SK-N-SH (cell line): ENCODE data around the gene UBE2E1. TPM values are rescaled to one million over a fixed set of nuclear protein-coding genes. Genes with fewer than 3 reads are reported as not detected.
"Not testable (repeated sequence)": the region's sequence is repeated elsewhere in the genome, so short reads cannot be mapped to it uniquely, and the experiment has no call there.

Source experiments
- CTCF ChIA-PET: fragments of 300-600, 350-600 bp; formaldehyde crosslinking; extraction: SDS; loops from one replicate; lab custom pipeline; 2021; lab: Yijun Ruan, JAX
- POLR2A ChIA-PET: fragments of 350-600 bp; sonication (Branson Sonifier 250); formaldehyde crosslinking; extraction: SDS; loops from one replicate; lab custom pipeline; 2020; ENCODE audit warnings: antibody characterized with exemption, inconsistent platforms; lab: Yijun Ruan, JAX
- DNase-seq: peaks from one replicate; pipeline ENCODE4 v3.0.0; 2012
- H2AFZ ChIP-seq: fragments of 200-600 bp; sonication (generic); 2 replicates; pipeline ENCODE4 v1.8.1; 2016; ENCODE audit warnings: antibody characterized with exemption, mild to moderate bottlenecking, low read depth
- H3F3A ChIP-seq: fragments of 200-600 bp; sonication (generic); replicated peaks from 2 replicates; pipeline ENCODE3; 2016; ENCODE audit warnings: antibody characterized with exemption, mild to moderate bottlenecking; ENCODE audit not compliant: insufficient read depth
- H3K27ac ChIP-seq, 2 experiments: fragments of 200-500 bp in 1 of 2; fragments of 200-600 bp in 1 of 2; sonication (Bioruptor generic) in 1 of 2; sonication (generic), shearing (Covaris generic) in 1 of 2; 2 replicates each; pipeline versions ENCODE4 v1.5.1 to v1.6.1; 2014 to 2016; ENCODE audit warnings: low read depth in 2 of 2, inconsistent platforms in 1 of 2, low read length in 1 of 2, mild to moderate bottlenecking in 1 of 2, mixed read lengths in 1 of 2
- H3K27me3 ChIP-seq: fragments of 200-600 bp; sonication (generic), shearing (Covaris generic); 2 replicates; pipeline ENCODE4 v1.6.1; 2016; ENCODE audit warnings: mixed run types; ENCODE audit not compliant: insufficient read depth
- H3K36me3 ChIP-seq, 2 experiments: fragments of 200-500 bp in 1 of 2; fragments of 200-600 bp in 1 of 2; sonication (Bioruptor generic) in 1 of 2; sonication (generic) in 1 of 2; replicated peaks in 1 of 2; 2 replicates each; pipeline versions ENCODE3 to v1.5.1; 2014 to 2016; ENCODE audit warnings: low read length in 1 of 2, mild to moderate bottlenecking in 1 of 2; ENCODE audit not compliant: insufficient read depth in 2 of 2, control insufficient read depth in 1 of 2
- H3K4me1 ChIP-seq, 2 experiments: fragments of 200-500 bp in 1 of 2; fragments of 200-600 bp in 1 of 2; sonication (Bioruptor generic) in 1 of 2; sonication (generic), shearing (Covaris generic) in 1 of 2; 2 replicates each; pipeline versions ENCODE4 v1.5.1 to v1.6.1; 2014 to 2016; ENCODE audit warnings: low read depth in 1 of 2, low read length in 1 of 2, mixed run types in 1 of 2; ENCODE audit not compliant: insufficient read depth in 2 of 2, control insufficient read depth in 1 of 2
- H3K4me2 ChIP-seq: fragments of 200-600 bp; sonication (generic), shearing (Covaris generic); 2 replicates; pipeline ENCODE4 v1.6.1; 2017; ENCODE audit warnings: mixed run types
- H3K4me3 ChIP-seq, 2 experiments: fragments of 200-500 bp in 1 of 2; fragments of 200-600 bp in 1 of 2; sonication (Bioruptor generic) in 1 of 2; sonication (generic), shearing (Covaris generic) in 1 of 2; 2 replicates each; pipeline versions ENCODE4 v1.5.1 to v1.8.1; 2014 to 2016; ENCODE audit warnings: low read depth in 2 of 2, inconsistent platforms in 1 of 2, low read length in 1 of 2, mild to moderate bottlenecking in 1 of 2, mixed read lengths in 1 of 2, moderate library complexity in 1 of 2
- H3K79me2 ChIP-seq: fragments of 200-600 bp; sonication (generic); 2 replicates; pipeline ENCODE4 v1.8.1; 2017; ENCODE audit warnings: mild to moderate bottlenecking; ENCODE audit not compliant: insufficient read depth
- H3K9ac ChIP-seq: fragments of 200-600 bp; sonication (generic); 2 replicates; pipeline ENCODE4 v1.6.1; 2017; ENCODE audit warnings: mixed run types
- H3K9me2 ChIP-seq: fragments of 200-600 bp; sonication (generic); 2 replicates; pipeline ENCODE4 v1.6.1; 2017; ENCODE audit warnings: mixed run types
- H3K9me3 ChIP-seq: fragments of 200-600 bp; sonication (generic); 2 replicates; pipeline ENCODE4 v1.6.1; 2017; ENCODE audit warnings: mixed run types, mild to moderate bottlenecking, moderate library complexity
- H4K20me1 ChIP-seq: fragments of 200-600 bp; sonication (generic); 2 replicates; pipeline ENCODE4 v1.6.1; 2017; ENCODE audit warnings: mild to moderate bottlenecking, mixed run types; ENCODE audit not compliant: insufficient read depth
- FOXM1 ChIP-seq: IDR thresholded peaks from 2 replicates; pipeline ENCODE4 v1.4.0; 2012; ENCODE audit warnings: low read depth, mild to moderate bottlenecking
- JUND ChIP-seq: IDR thresholded peaks from 2 replicates; pipeline ENCODE4 v1.4.0; 2012
- MAX ChIP-seq: IDR thresholded peaks from 2 replicates; pipeline ENCODE4 v1.4.0; 2012; ENCODE audit warnings: low read depth
- POLR2AphosphoS5 ChIP-seq: IDR thresholded peaks from 2 replicates; pipeline ENCODE4 v1.6.1; 2012; ENCODE audit warnings: low read depth, low read length
- RAD21 ChIP-seq: IDR thresholded peaks from 2 replicates; pipeline ENCODE4 v1.6.1; 2012; ENCODE audit warnings: mild to moderate bottlenecking, low read length
- REST ChIP-seq: IDR thresholded peaks from 2 replicates; pipeline ENCODE4 v1.6.1; 2012; ENCODE audit warnings: mild to moderate bottlenecking, low read depth, low read length, moderate library complexity
- TAF1 ChIP-seq: IDR thresholded peaks from 2 replicates; pipeline ENCODE4 v1.6.1; 2012; ENCODE audit warnings: low read depth, mild to moderate bottlenecking, low read length, moderate library complexity, borderline replicate concordance
- WGBS: methylation state at CpG from one replicate; pipeline ENCODE4 v1.1.6; 2017; ENCODE audit warnings: low lambda C conversion rate; 5-methylcytosine and 5-hydroxymethylcytosine counted together
- polyA plus RNA-seq, 3 experiments: library from polyadenylated mRNA; depleted of rRNA; stranded (reverse); fragments of >200 nt; gene quantifications; 2 replicates each; pipeline ENCODE4 v1.2.3, GENCODE V29; 2012
- TF ChIP-seq, protein P1 (sequence below): IDR thresholded peaks from 2 replicates; pipeline ENCODE4 v1.4.0; 2012; ENCODE audit warnings: low read depth, borderline replicate concordance

UBE2E1 gene
- polyA plus RNA-seq, 1 of the 3 experiments (the other 2 are of a cell fraction) = 59.9 TPM

DNA sequence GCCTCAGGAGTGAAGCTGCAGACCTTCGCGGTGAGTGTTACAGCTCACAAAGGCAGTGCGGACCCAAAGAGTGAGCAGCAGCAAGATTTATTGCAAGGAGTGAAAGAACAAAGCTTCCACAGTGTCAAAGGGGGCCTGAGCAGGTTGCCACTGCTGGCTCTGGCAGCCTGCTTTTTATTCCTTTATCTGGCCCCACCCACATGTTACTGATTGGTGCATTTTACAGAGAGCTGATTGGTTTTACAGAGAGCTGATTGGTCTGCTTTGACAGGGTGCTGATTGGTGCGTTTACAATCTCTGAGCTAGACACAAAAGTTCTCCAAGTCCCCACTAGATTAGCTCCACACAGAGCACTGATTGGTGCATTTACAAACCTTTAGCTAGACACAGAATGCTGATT, 76.2 kb downstream of the UBE2E1 start:
- DNase-seq, H3K4me3 ChIP-seq, H3K27me3 ChIP-seq, H3K9me2 ChIP-seq, H2AFZ ChIP-seq, H3K9me3 ChIP-seq, H3F3A ChIP-seq, H3K27ac ChIP-seq, H3K4me2 ChIP-seq, CTCF ChIA-PET, H3K4me1 ChIP-seq, POLR2A ChIA-PET, H3K9ac ChIP-seq: not testable (repeated sequence)
- H3K79me2 ChIP-seq = peaks cover 32% of the 10 kb centered on the region
- WGBS = 100% methylated on average over 3 of the region's 4 CpGs
- H4K20me1 ChIP-seq = peaks cover 53% of the 10 kb centered on the region
- H3K36me3 ChIP-seq = peaks cover 9 to 17% of the 10 kb centered on the region in 2 experiments

- DNase-seq = no peak
- peaks cover 0 to 4% of the 10 kb centered on the region in 2 experiments; a peak in 3 of 4 replicates for H3K4me1 ChIP-seq
- H3K9me2 ChIP-seq = no peaks in the 10 kb centered on the region
- H2AFZ ChIP-seq = no peak overlapping the region
- CTCF ChIA-PET = interaction anchor here (0.8 kb wide), 1 partner anchor 9 kb away, joined by 3 read pairs; no protein-coding TSS in a partner anchor
- H3K79me2 ChIP-seq = peaks cover 31% of the 10 kb centered on the region
- POLR2A ChIA-PET = no interaction called here
- H3K27me3 ChIP-seq = no peaks in the 10 kb centered on the region
- peaks cover 53% of the 10 kb centered on the region for H4K20me1 ChIP-seq
- 95% methylated on average over 27 of the region's 28 CpGs for WGBS
- TF ChIP-seq MAX = no peak
- TF ChIP-seq, protein P1, sequence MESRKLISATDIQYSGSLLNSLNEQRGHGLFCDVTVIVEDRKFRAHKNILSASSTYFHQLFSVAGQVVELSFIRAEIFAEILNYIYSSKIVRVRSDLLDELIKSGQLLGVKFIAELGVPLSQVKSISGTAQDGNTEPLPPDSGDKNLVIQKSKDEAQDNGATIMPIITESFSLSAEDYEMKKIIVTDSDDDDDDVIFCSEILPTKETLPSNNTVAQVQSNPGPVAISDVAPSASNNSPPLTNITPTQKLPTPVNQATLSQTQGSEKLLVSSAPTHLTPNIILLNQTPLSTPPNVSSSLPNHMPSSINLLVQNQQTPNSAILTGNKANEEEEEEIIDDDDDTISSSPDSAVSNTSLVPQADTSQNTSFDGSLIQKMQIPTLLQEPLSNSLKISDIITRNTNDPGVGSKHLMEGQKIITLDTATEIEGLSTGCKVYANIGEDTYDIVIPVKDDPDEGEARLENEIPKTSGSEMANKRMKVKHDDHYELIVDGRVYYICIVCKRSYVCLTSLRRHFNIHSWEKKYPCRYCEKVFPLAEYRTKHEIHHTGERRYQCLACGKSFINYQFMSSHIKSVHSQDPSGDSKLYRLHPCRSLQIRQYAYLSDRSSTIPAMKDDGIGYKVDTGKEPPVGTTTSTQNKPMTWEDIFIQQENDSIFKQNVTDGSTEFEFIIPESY = no peak
- no peak for TF ChIP-seq JUND
- no peak for TF ChIP-seq TAF1
- no peak for TF ChIP-seq REST
- no peak for TF ChIP-seq RAD21
- TF ChIP-seq POLR2AphosphoS5 = no peak
- TF ChIP-seq FOXM1 = no peak
- H3K9ac ChIP-seq = no peak overlapping the region
- H3K36me3 ChIP-seq = peaks cover 11 to 17% of the 10 kb centered on the region in 2 experiments
- H3K27ac ChIP-seq = no peak overlapping the region
- no peak overlapping the region for H3K4me3 ChIP-seq
- no peaks in the 10 kb centered on the region for H3F3A ChIP-seq
- H3K4me2 ChIP-seq = no peak overlapping the region
- no peaks in the 10 kb centered on the region for H3K9me3 ChIP-seq
Measured at GRCh38 chr3:23882487-23882918, 76.7 kb downstream of the UBE2E1 start.
